DOHH2 (cell line): ENCODE results near the gene ITLN1.

Experiments
- H3F3A ChIP-seq: fragments of 200-600 bp; sonication (generic), shearing (Covaris generic); 2 replicates; pipeline ENCODE4 v1.6.0; 2016; ENCODE audit warnings: antibody characterized with exemption, mild to moderate bottlenecking; ENCODE audit not compliant: control insufficient read depth, insufficient read depth
- H3K27ac ChIP-seq: fragments of 200-600 bp; sonication (generic); 2 replicates; pipeline ENCODE4 v1.5.1; 2014; ENCODE audit warnings: low read depth, mild to moderate bottlenecking, low read length, moderate library complexity
- H3K27me3 ChIP-seq: fragments of 200-600 bp; sonication (generic); 2 replicates; pipeline ENCODE4 v1.6.1; 2014; ENCODE audit warnings: mild to moderate bottlenecking, low read length, mixed read lengths; ENCODE audit not compliant: control insufficient read depth
- H3K36me3 ChIP-seq: fragments of 200-600 bp; sonication (generic); 2 replicates; pipeline ENCODE4 v1.6.1; 2014; ENCODE audit warnings: mild to moderate bottlenecking, low read length, moderate library complexity, mixed read lengths; ENCODE audit not compliant: control insufficient read depth
- H3K4me1 ChIP-seq: fragments of 200-600 bp; sonication (generic); 2 replicates; pipeline ENCODE4 v1.6.1; 2014; ENCODE audit warnings: mild to moderate bottlenecking, low read length, mixed read lengths; ENCODE audit not compliant: control insufficient read depth
- H3K4me2 ChIP-seq: fragments of 200-600 bp; sonication (generic); 2 replicates; pipeline ENCODE4 v1.6.0; 2014; ENCODE audit warnings: mild to moderate bottlenecking, low read length, moderate library complexity
- H3K4me3 ChIP-seq: fragments of 200-600 bp; sonication (generic); 2 replicates; pipeline ENCODE4 v1.5.1; 2014; ENCODE audit warnings: mild to moderate bottlenecking, low read length, mixed read lengths
- H3K79me2 ChIP-seq: fragments of 200-600 bp; sonication (generic); 2 replicates; pipeline ENCODE4 v1.6.1; 2014; ENCODE audit warnings: mild to moderate bottlenecking, low read length, mixed read lengths; ENCODE audit not compliant: control insufficient read depth
- H3K9me2 ChIP-seq: fragments of 200-600 bp; sonication (generic); replicated peaks from 2 replicates; pipeline ENCODE4 v1.6.1; 2014; ENCODE audit warnings: mild to moderate bottlenecking, low read length, mixed read lengths; ENCODE audit not compliant: control insufficient read depth
- H3K9me3 ChIP-seq: fragments of 200-600 bp; sonication (generic); 2 replicates; pipeline ENCODE4 v1.6.1; 2014; ENCODE audit warnings: antibody characterized with exemption, low read length, mixed read lengths; ENCODE audit not compliant: control insufficient read depth, insufficient read depth
- H4K20me1 ChIP-seq: fragments of 200-600 bp; sonication (generic); 2 replicates; pipeline ENCODE4 v1.6.0; 2014; ENCODE audit warnings: low read depth, mild to moderate bottlenecking, antibody characterized with exemption, low read length, moderate library complexity; ENCODE audit not compliant: control insufficient read depth, insufficient read depth
- EZH2phosphoT487 ChIP-seq: fragments of 200-600 bp; sonication (generic); IDR thresholded peaks from 2 replicates; pipeline ENCODE4 v1.6.1; 2017; ENCODE audit warnings: borderline replicate concordance, mild to moderate bottlenecking, antibody characterized with exemption, low read length, moderate library complexity, mixed read lengths
- TF ChIP-seq, protein P1 (sequence below): fragments of 200-600 bp; sonication (generic); IDR thresholded peaks from one replicate; pipeline ENCODE4 v1.5.1; 2014; ENCODE audit warnings: antibody characterized with exemption, mild to moderate bottlenecking, low read depth, low read length; ENCODE audit not compliant: poor library complexity, severe bottlenecking

Gene ITLN1

DNA sequence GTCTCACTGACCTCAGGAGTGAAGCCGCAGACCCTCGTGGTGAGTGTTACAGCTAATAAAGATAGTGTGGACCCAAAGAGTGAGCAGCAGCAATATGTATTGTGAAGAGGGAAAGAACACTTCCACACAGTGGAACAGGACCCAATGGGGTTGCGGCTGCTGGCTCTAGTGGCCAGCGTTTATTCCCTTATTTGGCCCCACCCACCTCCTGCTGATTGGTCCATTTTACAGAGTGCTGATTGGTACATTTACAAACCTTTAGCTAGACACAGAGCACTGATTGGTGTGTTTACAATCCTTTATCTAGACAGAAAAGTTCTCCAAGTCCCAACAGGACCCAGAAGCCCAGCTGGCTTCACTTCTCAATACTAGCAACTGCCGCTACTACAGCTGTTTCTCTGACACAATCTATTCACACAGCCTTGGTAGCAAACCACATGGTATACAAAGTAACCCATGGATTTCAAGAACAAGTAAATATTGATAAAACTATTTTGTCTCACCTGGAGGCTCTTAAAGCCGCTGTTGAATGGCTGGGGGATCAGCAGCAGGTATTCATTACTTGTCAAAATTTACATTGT is 25.3 kb upstream of the ITLN1 start:
- H3F3A ChIP-seq = no peaks in the 10 kb centered on the region
- H3K4me1 ChIP-seq = no peaks in the 10 kb centered on the region
- no peaks in the 10 kb centered on the region for H4K20me1 ChIP-seq
- H3K36me3 ChIP-seq = no peaks in the 10 kb centered on the region
- TF ChIP-seq, protein P1, sequence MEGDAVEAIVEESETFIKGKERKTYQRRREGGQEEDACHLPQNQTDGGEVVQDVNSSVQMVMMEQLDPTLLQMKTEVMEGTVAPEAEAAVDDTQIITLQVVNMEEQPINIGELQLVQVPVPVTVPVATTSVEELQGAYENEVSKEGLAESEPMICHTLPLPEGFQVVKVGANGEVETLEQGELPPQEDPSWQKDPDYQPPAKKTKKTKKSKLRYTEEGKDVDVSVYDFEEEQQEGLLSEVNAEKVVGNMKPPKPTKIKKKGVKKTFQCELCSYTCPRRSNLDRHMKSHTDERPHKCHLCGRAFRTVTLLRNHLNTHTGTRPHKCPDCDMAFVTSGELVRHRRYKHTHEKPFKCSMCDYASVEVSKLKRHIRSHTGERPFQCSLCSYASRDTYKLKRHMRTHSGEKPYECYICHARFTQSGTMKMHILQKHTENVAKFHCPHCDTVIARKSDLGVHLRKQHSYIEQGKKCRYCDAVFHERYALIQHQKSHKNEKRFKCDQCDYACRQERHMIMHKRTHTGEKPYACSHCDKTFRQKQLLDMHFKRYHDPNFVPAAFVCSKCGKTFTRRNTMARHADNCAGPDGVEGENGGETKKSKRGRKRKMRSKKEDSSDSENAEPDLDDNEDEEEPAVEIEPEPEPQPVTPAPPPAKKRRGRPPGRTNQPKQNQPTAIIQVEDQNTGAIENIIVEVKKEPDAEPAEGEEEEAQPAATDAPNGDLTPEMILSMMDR = no peak
- no peak for TF ChIP-seq EZH2phosphoT487
- no peaks in the 10 kb centered on the region for H3K9me2 ChIP-seq
- no peak overlapping the region for H3K27ac ChIP-seq
- H3K4me2 ChIP-seq = no peak overlapping the region
- 0 out of 2 replicates have a peak, but pooled peaks cover 2% of the 10 kb centered on the region for H3K27me3 ChIP-seq
- H3K9me3 ChIP-seq = no peaks in the 10 kb centered on the region
- no peaks in the 10 kb centered on the region for H3K79me2 ChIP-seq
- no peak overlapping the region for H3K4me3 ChIP-seq

DNA sequence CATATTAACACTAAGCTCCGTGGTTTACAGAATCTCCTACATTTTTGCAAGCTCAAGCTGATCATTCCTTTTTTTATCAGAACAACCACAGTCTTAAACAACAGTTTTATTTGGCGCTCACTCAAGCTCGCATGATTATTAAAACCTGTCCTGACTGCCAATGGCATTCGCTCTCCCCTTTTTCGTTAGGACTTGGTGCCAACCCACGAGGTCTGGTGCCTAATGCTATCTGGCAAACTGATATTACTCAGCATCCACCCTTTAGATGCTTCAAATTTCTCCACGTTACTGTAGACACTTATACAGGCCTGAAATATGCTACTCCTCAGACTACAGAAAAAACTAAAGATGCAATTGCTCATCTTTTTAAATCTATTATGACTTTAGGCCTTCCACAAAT is 23.0 kb upstream of the ITLN1 start:
- Histone ChIP-seq H3F3A (no peaks in the 10 kb centered on the region), H3K9me2 (no peaks in the 10 kb centered on the region), H3K4me3 (no peak overlapping the region), H3K27me3 (peaks cover 6% of the 10 kb centered on the region), H3K27ac (no peak overlapping the region), H3K79me2 (no peaks in the 10 kb centered on the region), H3K36me3 (no peaks in the 10 kb centered on the region), H4K20me1 (no peaks in the 10 kb centered on the region), H3K4me2 (no peak overlapping the region), H3K4me1 (no peaks in the 10 kb centered on the region), H3K9me3 (no peaks in the 10 kb centered on the region)
- TF ChIP-seq, protein P1 = no peak

DNA sequence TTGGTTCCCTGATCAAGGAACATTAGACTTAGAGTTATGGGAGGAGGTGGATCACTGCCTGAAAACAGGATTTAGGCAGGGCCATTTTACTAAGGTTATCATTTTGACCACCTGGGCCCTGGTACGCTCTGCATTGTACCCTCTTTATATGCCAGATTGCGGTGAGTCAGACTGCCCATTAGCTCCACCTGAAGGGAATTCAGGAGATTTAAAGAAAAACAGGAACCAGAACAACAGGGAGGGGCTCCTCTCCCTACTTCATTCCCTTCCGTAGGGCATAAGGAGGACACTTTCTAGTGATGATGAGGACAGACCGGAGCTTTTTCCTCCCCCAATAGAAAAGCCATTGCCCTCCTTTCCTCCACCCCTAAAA is 20.6 kb upstream of the ITLN1 start:
- H3K4me2 ChIP-seq = no peak overlapping the region
- no peaks in the 10 kb centered on the region for H3K9me2 ChIP-seq
- H3K27me3 ChIP-seq = peaks cover 6% of the 10 kb centered on the region
- no peak overlapping the region for H3K4me3 ChIP-seq
- no peaks in the 10 kb centered on the region for H3K79me2 ChIP-seq
- H3F3A ChIP-seq = no peaks in the 10 kb centered on the region
- H4K20me1 ChIP-seq = no peaks in the 10 kb centered on the region
- H3K9me3 ChIP-seq = no peaks in the 10 kb centered on the region
- TF ChIP-seq, protein P1 = no peak
- H3K36me3 ChIP-seq = no peaks in the 10 kb centered on the region
- H3K27ac ChIP-seq = no peak overlapping the region
- H3K4me1 ChIP-seq = no peaks in the 10 kb centered on the region
